HG03521 (cell line): ENCODE measurements around the gene TPT1.

Source experiments
- ATAC-seq: cut with Tn5 transposase; IDR thresholded peaks from one replicate; pipeline ENCODE4 v1.9.1; 2021; ENCODE audit warnings: mild to moderate bottlenecking, moderate library complexity; ENCODE audit not compliant: unreplicated experiment

The TPT1 gene

GRCh38 chr13:45335397-45336024 lies 5.5 kb downstream of the TPT1 start:
- no peak for ATAC-seq

GRCh38 chr13:45333977-45334922 lies 6.7 kb downstream of the TPT1 start:
- ATAC-seq, result no peak

GRCh38 chr13:45333251-45333976 lies 7.6 kb downstream of the TPT1 start:
- ATAC-seq, result no peak

GRCh38 chr13:45332831-45333219 lies 8.2 kb downstream of the TPT1 start:
- ATAC-seq, result no peak

GRCh38 chr13:45332036-45332830 lies 8.8 kb downstream of the TPT1 start:
- ATAC-seq, result no peak

- no peak for ATAC-seq
These were observed 9.3 kb downstream of the TPT1 start for GRCh38 chr13:45331692-45332035.

GRCh38 chr13:45331123-45331619 lies 9.8 kb downstream of the TPT1 start:
- no peak for ATAC-seq

- no peak for ATAC-seq
These were observed 12.3 kb downstream of the TPT1 start for GRCh38 chr13:45328661-45329111.

GRCh38 chr13:45327253-45327955 lies 13.6 kb downstream of the TPT1 start:
- ATAC-seq, result no peak

GRCh38 chr13:45325806-45326205 lies 15.2 kb downstream of the TPT1 start:
- no peak for ATAC-seq

- ATAC-seq, result no peak
These were observed 19.9 kb downstream of the TPT1 start for GRCh38 chr13:45320876-45321629.

GRCh38 chr13:45316996-45317395 lies 24.0 kb downstream of the TPT1 start:
- ATAC-seq, result no peak

GRCh38 chr13:45316338-45316737 lies 24.6 kb downstream of the TPT1 start:
- ATAC-seq, result no peak

GRCh38 chr13:45315520-45316167 lies 25.3 kb downstream of the TPT1 start:
- ATAC-seq, result no peak

GRCh38 chr13:45314822-45315221 lies 26.2 kb downstream of the TPT1 start:
- ATAC-seq, result no peak

GRCh38 chr13:45310341-45311131 lies 30.4 kb downstream of the TPT1 start:
- no peak for ATAC-seq

- ATAC-seq, result no peak
These were observed 34.0 kb downstream of the TPT1 start for GRCh38 chr13:45306966-45307365.

- ATAC-seq, result no peak
These were observed 35.9 kb downstream of the TPT1 start for GRCh38 chr13:45305079-45305478.
